ENCODE measurements around the gene C3orf33.

Gene C3orf33

GRCh38 chr3:155785662-155786295 is 20.3 kb downstream of the C3orf33 start:
- DNase-seq: no peak

DNA sequence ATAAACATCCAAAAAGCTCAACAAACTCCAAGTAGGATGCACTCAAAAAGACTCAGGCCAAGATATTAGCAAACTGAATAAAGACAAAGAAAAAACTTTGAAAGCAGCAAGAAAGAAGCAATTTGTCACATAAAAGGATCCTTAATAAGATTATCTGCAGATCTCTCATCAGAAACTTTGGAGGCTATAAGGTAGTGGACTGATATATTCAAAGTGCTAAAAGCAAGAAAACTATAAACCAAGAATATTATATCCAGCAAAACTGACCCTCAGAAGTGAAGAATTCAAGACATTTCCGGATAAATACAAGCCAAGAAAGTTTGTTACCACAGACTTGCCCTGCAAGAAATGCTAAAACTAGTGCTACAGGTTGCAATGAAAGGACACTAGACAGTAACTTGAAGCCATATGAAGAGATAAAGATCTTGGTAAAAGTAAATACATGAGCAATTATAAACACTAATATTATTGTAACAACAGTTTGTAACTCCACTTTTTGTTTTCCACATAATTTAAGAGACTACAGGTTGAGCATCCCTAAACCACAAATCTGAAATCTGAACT is 23.6 kb downstream of the C3orf33 start:
- no peak for DNase-seq

DNA sequence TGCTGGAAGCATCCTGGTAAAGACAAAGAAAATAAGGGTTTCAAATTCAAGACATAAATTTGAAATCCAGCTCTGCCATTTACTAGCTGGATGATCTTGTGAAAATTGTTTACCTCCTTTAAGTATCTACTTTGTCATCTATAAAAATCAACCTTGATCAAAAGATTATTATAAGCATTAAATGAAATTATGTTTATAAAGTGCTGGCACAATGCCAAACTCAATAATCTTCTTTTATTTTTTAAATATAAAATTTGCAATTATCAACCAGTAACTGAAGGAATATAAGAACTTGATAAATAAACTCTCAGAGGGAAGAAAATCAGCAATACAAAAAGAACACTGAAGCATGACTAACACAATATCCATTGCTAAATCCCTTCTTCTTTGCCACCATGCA is 25.8 kb downstream of the C3orf33 start:
- DNase-seq: no peak

DNA sequence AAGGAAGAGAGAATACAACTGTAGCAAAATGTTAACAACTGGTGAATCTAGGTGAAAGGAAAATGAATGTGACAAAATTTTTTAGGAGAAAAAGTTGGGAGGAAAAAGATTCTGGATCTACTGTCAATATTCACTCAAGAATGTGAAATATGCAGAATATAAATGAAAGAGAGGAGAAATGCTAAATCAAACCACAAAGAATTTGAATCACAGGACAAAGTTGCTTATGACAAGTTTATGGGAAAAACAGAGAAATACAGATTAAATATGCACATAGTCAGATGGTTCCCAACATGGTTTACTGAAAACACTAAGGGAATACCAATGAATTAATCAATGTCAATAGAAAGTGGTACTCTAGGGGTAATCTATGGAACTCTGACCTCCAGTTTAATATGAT is 27.6 kb downstream of the C3orf33 start:
- DNase-seq: no peak

DNA sequence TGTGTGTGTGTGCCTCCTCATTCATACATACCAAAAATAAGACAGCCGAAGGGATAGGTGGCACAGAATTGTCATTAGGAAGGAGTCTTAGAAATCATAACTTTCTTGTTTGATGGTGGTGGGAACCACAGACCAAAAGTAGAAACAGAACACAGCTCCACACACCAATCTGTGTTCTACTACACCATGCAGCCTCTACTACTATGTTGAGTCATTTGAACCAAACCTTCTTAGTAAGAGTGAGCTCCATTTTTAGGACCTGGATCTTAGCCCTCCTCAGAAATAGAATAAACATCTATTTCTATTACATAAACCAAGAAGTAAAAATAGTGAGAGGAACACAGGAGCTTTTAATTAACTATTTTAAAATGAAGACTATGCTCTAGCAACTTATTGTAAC is 33.3 kb downstream of the C3orf33 start:
- DNase-seq: no peak

DNA sequence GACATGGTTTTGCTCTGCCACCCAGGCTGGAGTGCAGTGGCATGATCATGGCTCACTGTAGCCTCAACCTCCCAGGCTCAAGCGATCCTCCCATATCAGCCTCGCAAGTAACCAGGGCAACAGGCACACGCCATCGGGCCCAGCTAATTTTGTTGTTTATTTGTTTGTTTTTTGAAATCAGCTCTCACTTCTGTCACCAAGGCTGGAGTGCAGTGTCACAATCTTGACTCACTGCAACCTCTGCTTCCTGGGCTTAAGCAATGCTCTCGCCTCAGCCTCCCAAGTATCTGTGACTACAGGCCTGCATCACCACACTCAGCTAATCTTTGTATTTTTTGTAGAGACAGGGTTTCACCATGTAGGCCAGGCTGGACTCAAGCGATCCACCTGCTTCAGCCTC is 35.0 kb downstream of the C3orf33 start:
- no peak for DNase-seq

GRCh38 chr3:155766206-155766605 is 39.9 kb downstream of the C3orf33 start:
- DNase-seq: no peak

DNA sequence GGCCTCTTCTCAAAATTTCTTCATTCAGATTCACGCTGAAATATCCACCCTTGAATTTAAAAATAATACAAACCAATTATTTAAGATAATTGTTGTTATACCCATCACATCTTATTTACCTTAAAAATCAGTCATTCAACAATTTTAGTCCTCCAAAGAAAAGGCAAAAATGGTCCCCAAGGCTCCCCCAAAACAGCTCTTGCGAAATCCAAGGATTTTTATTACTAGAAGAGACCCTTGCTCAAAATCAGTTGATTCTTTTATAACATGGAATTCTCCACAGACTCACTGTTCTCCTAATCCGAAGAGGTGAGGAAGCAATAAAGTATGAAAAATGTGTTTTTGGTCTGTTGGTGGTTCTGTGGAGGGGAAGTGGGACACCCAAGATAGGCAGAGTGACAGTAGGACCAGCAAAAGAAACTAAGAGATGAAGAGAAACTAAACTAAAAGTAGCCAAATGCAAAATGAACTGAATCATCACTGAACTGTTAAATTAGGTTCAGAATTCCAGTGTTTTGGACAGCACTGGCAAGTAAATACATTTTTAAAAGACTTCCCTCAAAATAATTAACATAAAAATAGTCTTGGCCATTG is 42.1 kb downstream of the C3orf33 start:
- no peak for DNase-seq

GRCh38 chr3:155760653-155761052 is 45.4 kb downstream of the C3orf33 start:
- DNase-seq: no peak

DNA sequence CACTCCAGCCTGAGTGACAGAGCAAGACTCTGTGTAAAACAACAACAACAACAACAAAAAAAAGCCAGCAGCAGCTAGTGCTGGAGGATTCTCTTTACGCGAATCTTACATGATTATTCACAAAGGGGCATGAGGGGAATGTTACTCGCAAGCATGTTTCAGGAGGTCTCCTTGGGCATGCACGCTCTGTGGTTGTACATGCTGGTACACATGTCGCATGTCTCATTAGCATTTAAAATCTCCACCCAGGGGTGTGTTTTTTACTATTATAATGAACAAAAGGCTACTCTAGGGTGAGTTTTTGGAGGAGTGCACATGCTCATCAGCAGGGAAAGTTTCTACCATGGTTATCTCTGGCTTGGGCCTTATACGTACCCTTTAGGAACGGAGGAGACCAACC is 48.5 kb downstream of the C3orf33 start:
- DNase-seq: no peak

GRCh38 chr3:155753038-155753639 is 52.9 kb downstream of the C3orf33 start:
- peak; percentile 37 for DNase-seq

- no peak for DNase-seq
Observed at GRCh38 chr3:155748611-155749365, 57.3 kb downstream of the C3orf33 start.

- DNase-seq: no peak
Observed at GRCh38 chr3:155747946-155748290, 58.2 kb downstream of the C3orf33 start.

DNA sequence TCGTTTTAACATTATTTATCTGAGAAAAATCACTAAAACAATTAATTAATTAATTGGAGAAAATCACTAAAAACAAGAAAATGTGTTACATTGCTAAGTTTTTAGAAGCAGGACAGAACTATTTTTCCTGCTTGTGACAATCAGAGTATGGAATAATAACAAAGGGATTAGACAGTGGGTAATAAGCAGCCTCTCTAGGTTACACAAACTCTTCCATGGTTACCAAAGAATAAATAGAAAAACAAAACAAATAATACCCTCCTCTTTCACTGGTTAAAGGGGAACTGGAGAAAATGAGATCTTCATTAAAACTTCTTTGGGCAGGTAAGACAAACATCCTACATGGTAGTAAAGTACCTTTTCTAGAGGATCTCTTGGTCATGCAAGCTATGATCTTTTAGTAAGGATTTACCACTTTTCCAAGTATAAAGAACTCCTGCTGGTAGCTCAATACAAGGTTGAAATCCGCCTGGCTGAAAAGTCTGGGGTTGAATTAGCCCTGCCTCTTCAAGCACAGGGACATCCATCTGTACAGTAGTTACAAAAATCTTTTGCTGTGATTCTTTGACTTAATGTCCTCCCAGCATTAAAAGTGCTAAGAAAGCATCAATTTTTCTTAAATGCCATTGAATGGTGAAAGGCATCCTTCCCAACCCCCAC is 58.7 kb downstream of the C3orf33 start:
- DNase-seq: no peak

DNA sequence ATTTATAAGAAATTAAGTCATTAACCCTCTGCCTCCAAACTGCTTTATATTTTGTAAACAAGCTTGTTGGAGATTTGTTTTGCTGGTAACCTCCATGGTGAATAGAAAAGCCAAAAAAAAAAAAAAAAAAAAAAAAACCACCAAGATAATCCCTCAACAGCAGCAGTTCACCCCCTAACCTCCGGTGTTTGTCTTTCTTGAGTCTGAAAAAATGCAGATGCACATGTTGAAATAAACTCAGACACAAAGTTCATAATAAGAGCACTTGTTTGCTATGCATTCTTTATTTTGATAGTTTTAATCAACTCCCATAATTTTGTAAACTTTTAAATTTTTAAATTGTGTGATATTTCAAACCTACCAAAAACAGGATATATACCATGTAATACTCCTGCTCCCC is 59.4 kb downstream of the C3orf33 start:
- no peak for DNase-seq

DNA sequence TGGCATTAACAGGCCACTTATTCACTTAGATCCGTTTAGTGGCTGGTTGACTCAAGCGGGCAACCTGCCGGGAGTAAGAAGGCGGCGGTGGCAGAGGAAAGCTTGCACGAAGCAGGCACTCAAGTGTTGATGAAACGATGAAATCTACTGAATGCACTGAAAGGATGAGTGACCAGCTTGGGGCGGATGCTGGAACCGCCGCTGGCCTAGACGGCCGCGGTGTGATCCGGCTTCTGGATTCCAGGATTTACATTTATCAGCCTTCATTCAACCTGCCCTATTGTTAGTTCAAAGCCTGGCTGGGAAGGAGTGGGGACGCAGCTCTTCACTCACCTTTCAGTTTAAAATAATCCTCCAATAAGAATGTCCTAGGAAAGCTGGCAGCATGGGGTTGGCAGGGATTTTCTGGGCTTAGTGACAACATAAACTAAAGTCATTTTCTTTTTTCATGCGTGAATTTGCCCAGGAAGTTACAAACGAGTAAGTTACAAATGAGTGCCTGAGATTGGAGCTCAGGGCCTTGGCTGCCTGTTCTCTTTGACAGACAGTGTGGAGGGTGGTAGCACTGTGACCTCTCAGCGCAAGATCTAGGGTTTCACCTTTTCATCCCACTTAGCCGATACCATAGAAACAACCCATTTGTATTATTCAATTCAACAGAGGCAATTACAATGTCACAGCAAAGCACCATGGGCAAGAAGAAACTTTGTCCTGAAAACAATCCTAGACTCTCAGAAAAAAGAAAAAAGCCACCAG is 60.1 kb downstream of the C3orf33 start:
- no peak for DNase-seq

GRCh38 chr3:155744626-155745324 is 61.3 kb downstream of the C3orf33 start, which contains the start of gene PLCH1:
PLCH1 (minus strand) TSS chr3:155745071; CDS start chr3:155704224, 40,847 bp downstream.
- DNase-seq: peak; percentile 50

DNA sequence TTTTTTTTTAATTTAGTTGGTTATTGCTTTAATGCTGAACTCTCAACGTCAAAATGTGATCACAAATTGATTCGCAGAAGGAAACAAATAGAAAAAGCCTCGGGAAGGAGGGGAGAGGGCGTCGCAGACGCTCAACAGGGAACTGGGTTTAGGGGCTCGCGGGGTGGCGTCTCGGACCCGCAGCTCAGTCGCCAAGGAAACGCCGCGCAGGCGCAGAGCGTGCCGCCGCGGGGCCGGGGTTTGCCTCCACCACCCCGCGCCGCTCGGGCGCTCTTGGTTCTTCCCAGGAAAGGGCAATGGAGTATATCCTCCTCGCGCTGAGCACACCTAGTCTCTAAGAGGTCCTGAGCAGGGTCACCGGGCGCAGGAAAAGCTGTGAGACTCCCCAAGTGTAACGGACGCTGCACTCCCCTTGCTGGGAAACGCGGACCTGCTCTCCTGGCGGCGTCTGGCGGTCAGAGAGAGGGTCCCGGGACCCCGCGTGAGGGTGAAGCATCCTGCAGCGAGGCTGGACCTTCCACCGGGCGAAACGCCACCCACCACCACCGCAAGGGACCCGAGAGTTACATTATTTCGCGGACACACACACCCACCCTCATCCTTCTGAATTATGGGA is 62.0 kb downstream of the C3orf33 start:
- DNase-seq: peak; percentile 40

- DNase-seq: no peak
Observed at GRCh38 chr3:155743606-155744005, 62.5 kb downstream of the C3orf33 start.

GRCh38 chr3:155742349-155742965 is 63.6 kb downstream of the C3orf33 start:
- no peak for DNase-seq

- DNase-seq: no peak
Observed at GRCh38 chr3:155741603-155742002, 64.5 kb downstream of the C3orf33 start.

All from CD4-positive, alpha-beta T cell treated with Interleukin-10 for 1 hour (primary cell).